ENCODE data around the gene NCAM1. TPM values are rescaled to one million over a fixed set of nuclear protein-coding genes. Genes with fewer than 3 reads are reported as not detected.

NCAM1 gene
- total RNA-seq, 1 donor from 2014 or later: 3.5 TPM

GRCh38 chr11:112971195-112971594, 10.0 kb downstream of the NCAM1 start:
- intact Hi-C loops (cut with DNase I): no loop called here
- H3K27me3 ChIP-seq (ENCODE audit: low read depth): no peaks in the 10 kb centered on the region
- no peaks in the 10 kb centered on the region for H3K36me3 ChIP-seq
- DNase-seq: no peak
- no peak for ATAC-seq
- H3K27ac ChIP-seq: no peak overlapping the region
- TF ChIP-seq, protein P1, sequence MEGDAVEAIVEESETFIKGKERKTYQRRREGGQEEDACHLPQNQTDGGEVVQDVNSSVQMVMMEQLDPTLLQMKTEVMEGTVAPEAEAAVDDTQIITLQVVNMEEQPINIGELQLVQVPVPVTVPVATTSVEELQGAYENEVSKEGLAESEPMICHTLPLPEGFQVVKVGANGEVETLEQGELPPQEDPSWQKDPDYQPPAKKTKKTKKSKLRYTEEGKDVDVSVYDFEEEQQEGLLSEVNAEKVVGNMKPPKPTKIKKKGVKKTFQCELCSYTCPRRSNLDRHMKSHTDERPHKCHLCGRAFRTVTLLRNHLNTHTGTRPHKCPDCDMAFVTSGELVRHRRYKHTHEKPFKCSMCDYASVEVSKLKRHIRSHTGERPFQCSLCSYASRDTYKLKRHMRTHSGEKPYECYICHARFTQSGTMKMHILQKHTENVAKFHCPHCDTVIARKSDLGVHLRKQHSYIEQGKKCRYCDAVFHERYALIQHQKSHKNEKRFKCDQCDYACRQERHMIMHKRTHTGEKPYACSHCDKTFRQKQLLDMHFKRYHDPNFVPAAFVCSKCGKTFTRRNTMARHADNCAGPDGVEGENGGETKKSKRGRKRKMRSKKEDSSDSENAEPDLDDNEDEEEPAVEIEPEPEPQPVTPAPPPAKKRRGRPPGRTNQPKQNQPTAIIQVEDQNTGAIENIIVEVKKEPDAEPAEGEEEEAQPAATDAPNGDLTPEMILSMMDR (IDR thresholded peaks at IDR 0.05): no peak
- no peaks in the 10 kb centered on the region for H3K9me3 ChIP-seq
- H3K4me3 ChIP-seq: no peak overlapping the region
- H3K4me1 ChIP-seq: no peaks in the 10 kb centered on the region

DNA sequence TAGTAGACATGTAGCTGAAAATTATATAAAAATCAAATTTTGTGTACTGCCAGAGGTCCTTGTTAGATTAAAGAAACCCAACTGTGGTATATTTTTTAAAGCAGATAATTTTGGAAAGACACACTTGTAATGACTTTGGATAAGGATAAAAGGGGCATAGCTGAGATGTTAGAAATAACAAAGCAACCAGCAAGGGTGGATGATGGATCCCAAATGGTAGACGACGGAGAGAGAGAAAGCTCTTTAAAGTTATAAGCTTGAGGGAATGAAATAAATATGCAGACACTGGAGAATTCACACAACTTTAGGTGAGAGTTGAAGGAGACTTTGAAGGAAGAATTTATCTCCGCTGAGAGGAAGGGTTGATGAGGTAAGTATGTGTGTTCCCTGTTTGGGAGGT, 10.6 kb downstream of the NCAM1 start:
- H3K9me3 ChIP-seq: no peaks in the 10 kb centered on the region
- H3K4me3 ChIP-seq: no peak overlapping the region
- H3K4me1 ChIP-seq: no peaks in the 10 kb centered on the region
- no peaks in the 10 kb centered on the region for H3K27me3 ChIP-seq (ENCODE audit: low read depth)
- TF ChIP-seq, protein P1 (IDR thresholded peaks at IDR 0.05): no peak
- intact Hi-C loops (cut with DNase I): no loop called here
- H3K36me3 ChIP-seq: no peaks in the 10 kb centered on the region
- no peak overlapping the region for H3K27ac ChIP-seq
- no peak for ATAC-seq
- DNase-seq: no peak

- Histone ChIP-seq H3K27me3 (ENCODE audit: low read depth) (no peaks in the 10 kb centered on the region), H3K27ac (no peak overlapping the region), H3K4me1 (no peaks in the 10 kb centered on the region), H3K9me3 (no peaks in the 10 kb centered on the region), H3K36me3 (no peaks in the 10 kb centered on the region), H3K4me3 (no peak overlapping the region)
- intact Hi-C loops (cut with DNase I): no loop called here
- DNase-seq (no peak), ATAC-seq (no peak)
- TF ChIP-seq, protein P1 (IDR thresholded peaks at IDR 0.05): no peak
These were observed 11.4 kb downstream of the NCAM1 start for GRCh38 chr11:112972399-112973145.

GRCh38 chr11:112975051-112975450, 13.8 kb downstream of the NCAM1 start:
- ATAC-seq: no peak
- DNase-seq: no peak
- no peaks in the 10 kb centered on the region for H3K36me3 ChIP-seq
- no peaks in the 10 kb centered on the region for H3K27me3 ChIP-seq (ENCODE audit: low read depth)
- no peak overlapping the region for H3K4me3 ChIP-seq
- no peak overlapping the region for H3K27ac ChIP-seq
- no peaks in the 10 kb centered on the region for H3K9me3 ChIP-seq
- TF ChIP-seq, protein P1 (IDR thresholded peaks at IDR 0.05): no peak
- intact Hi-C loops (cut with DNase I): no loop called here
- no peaks in the 10 kb centered on the region for H3K4me1 ChIP-seq

- Histone ChIP-seq H3K27ac (no peak overlapping the region), H3K27me3 (ENCODE audit: low read depth) (no peaks in the 10 kb centered on the region), H3K9me3 (no peaks in the 10 kb centered on the region), H3K4me3 (no peak overlapping the region), H3K36me3 (no peaks in the 10 kb centered on the region), H3K4me1 (no peaks in the 10 kb centered on the region)
- DNase-seq (no peak), ATAC-seq (no peak)
- TF ChIP-seq, protein P1 (IDR thresholded peaks at IDR 0.05): no peak
- intact Hi-C loops (cut with DNase I): no loop called here
These were observed 14.3 kb downstream of the NCAM1 start for GRCh38 chr11:112975493-112975892.
